ENCODE measurements around the gene CDK14.

The CDK14 gene

DNA sequence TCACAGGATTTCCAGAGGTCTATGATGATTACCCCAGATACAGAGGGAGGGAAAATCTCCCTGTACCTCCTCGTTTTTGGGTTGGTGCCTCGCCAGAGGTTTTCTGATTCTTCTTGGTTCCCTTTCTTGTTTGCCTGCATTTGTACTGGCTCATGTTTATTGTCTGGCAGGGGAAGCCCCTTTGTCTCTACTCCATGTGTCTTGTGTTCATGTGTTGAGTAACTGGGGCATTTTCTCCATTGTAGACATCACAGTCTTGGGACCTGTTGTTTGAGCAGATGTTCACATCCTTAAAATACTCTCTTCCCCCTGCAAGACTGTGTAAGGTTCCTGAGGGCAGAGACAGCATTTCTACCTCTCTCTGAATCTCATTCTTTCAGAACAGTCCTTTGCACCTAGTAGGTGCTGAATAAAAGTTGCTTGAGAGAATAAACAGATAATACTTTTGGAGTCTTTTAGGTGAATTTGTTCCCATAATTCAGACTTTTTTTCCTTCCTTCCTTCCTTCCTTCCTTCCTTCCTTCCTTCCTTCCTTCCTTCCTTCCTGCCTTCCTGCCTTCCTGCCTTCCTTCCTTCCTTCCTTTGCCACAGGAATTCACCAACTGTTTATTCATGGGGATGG lies 25.1 kb downstream of the CDK14 start:
- Histone ChIP-seq H3K4me1 (ENCODE audit: insufficient read depth, low read length) (no peaks in the 10 kb centered on the region), H3K36me3 (ENCODE audit: insufficient read depth, low read length) (no peaks in the 10 kb centered on the region), H3K27ac (ENCODE audit: low read length) (no peak overlapping the region), H3K9ac (ENCODE audit: low read depth, low read length) (no peak overlapping the region), H3K4me3 (ENCODE audit: low read depth in 1 of 2, low read length in 2 of 2) (no peak overlapping the region), H3K79me2 (ENCODE audit: insufficient read depth, low read length) (no peaks in the 10 kb centered on the region), H2AFZ (ENCODE audit: low read depth, low read length) (no peak overlapping the region), H3K4me2 (ENCODE audit: insufficient read depth, low read length) (no peak overlapping the region), H3K9me3 (ENCODE audit: insufficient read depth, low read length, severe bottlenecking) (no peaks in the 10 kb centered on the region), H4K20me1 (ENCODE audit: insufficient read depth, low read length) (no peaks in the 10 kb centered on the region), H3K27me3 (ENCODE audit: insufficient read depth, low read length, poor library complexity) (no peaks in the 10 kb centered on the region)
- DNase-seq, result no peak
- no peak for ATAC-seq (ENCODE audit: insufficient read depth, low read depth)
- TF ChIP-seq, protein P1, sequence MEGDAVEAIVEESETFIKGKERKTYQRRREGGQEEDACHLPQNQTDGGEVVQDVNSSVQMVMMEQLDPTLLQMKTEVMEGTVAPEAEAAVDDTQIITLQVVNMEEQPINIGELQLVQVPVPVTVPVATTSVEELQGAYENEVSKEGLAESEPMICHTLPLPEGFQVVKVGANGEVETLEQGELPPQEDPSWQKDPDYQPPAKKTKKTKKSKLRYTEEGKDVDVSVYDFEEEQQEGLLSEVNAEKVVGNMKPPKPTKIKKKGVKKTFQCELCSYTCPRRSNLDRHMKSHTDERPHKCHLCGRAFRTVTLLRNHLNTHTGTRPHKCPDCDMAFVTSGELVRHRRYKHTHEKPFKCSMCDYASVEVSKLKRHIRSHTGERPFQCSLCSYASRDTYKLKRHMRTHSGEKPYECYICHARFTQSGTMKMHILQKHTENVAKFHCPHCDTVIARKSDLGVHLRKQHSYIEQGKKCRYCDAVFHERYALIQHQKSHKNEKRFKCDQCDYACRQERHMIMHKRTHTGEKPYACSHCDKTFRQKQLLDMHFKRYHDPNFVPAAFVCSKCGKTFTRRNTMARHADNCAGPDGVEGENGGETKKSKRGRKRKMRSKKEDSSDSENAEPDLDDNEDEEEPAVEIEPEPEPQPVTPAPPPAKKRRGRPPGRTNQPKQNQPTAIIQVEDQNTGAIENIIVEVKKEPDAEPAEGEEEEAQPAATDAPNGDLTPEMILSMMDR (IDR thresholded peaks at IDR 0.05; ENCODE audit: borderline replicate concordance, extremely low read depth, low read length, poor library complexity, severe bottlenecking), result no peak
- no peak for TF ChIP-seq EZH2 (IDR thresholded peaks at IDR 0.05; ENCODE audit: borderline replicate concordance, low read depth, low read length, severe bottlenecking)

DNA sequence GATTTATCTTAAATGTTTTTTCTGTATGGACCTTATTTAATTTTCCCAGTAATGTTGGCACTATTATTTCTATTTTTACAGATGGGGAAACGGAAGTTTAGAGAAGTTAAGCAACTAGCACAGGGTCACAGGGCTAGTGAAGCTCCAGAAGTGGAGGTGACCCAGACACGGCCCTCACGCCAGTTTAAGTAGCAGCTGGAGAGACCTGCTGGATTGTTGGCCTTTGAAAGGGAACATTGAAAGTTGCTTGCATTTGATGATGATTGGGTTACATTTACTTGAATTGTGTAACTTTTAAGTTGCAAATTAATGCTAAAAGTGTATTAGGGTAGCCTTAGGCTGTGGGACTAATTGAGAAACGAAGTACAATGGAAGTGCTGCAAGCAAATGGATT lies 25.6 kb downstream of the CDK14 start:
- no peaks in the 10 kb centered on the region for H4K20me1 ChIP-seq (ENCODE audit: insufficient read depth, low read length)
- no peak overlapping the region for H3K9ac ChIP-seq (ENCODE audit: low read depth, low read length)
- no peaks in the 10 kb centered on the region for H3K36me3 ChIP-seq (ENCODE audit: insufficient read depth, low read length)
- H3K4me2 ChIP-seq (ENCODE audit: insufficient read depth, low read length), result no peak overlapping the region
- H3K4me1 ChIP-seq (ENCODE audit: insufficient read depth, low read length), result no peaks in the 10 kb centered on the region
- H2AFZ ChIP-seq (ENCODE audit: low read depth, low read length), result no peak overlapping the region
- DNase-seq (no peak), ATAC-seq (ENCODE audit: insufficient read depth, low read depth) (no peak)
- H3K4me3 ChIP-seq (ENCODE audit: low read depth in 1 of 2, low read length in 2 of 2), result no peak overlapping the region
- H3K27me3 ChIP-seq (ENCODE audit: insufficient read depth, low read length, poor library complexity), result no peaks in the 10 kb centered on the region
- no peaks in the 10 kb centered on the region for H3K79me2 ChIP-seq (ENCODE audit: insufficient read depth, low read length)
- TF ChIP-seq EZH2 (IDR thresholded peaks at IDR 0.05; ENCODE audit: borderline replicate concordance, low read depth, low read length, severe bottlenecking), result no peak
- TF ChIP-seq, protein P1 (IDR thresholded peaks at IDR 0.05; ENCODE audit: borderline replicate concordance, extremely low read depth, low read length, poor library complexity, severe bottlenecking), result no peak
- H3K27ac ChIP-seq (ENCODE audit: low read length), result no peak overlapping the region
- H3K9me3 ChIP-seq (ENCODE audit: insufficient read depth, low read length, severe bottlenecking), result no peaks in the 10 kb centered on the region

DNA sequence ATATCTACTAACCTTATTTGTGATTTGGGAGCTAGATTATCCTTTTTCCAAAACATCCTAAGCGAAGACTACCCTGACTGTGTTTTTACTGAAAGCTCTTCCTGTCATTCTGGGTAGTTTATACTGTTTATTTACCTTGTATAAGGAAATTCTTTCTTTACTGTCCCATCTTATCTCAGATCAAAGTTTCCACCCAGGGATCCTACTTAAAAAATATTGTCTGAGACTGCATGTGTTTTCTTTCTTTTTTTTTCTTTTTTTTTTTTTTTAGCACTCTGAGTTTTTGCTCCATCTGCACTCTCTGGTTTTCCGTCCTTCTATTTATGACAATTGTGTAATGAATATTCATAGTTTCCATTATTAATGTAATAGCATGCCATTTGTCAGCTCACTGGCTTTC lies 26.5 kb downstream of the CDK14 start:
- Histone ChIP-seq H3K4me2 (ENCODE audit: insufficient read depth, low read length) (no peak overlapping the region), H3K27me3 (ENCODE audit: insufficient read depth, low read length, poor library complexity) (no peaks in the 10 kb centered on the region), H3K9ac (ENCODE audit: low read depth, low read length) (no peak overlapping the region), H2AFZ (ENCODE audit: low read depth, low read length) (no peak overlapping the region), H3K9me3 (ENCODE audit: insufficient read depth, low read length, severe bottlenecking) (no peaks in the 10 kb centered on the region), H3K36me3 (ENCODE audit: insufficient read depth, low read length) (no peaks in the 10 kb centered on the region), H3K79me2 (ENCODE audit: insufficient read depth, low read length) (no peaks in the 10 kb centered on the region), H3K4me1 (ENCODE audit: insufficient read depth, low read length) (no peaks in the 10 kb centered on the region), H3K4me3 (ENCODE audit: low read depth in 1 of 2, low read length in 2 of 2) (no peak overlapping the region), H3K27ac (ENCODE audit: low read length) (no peak overlapping the region), H4K20me1 (ENCODE audit: insufficient read depth, low read length) (no peaks in the 10 kb centered on the region)
- DNase-seq, result no peak
- ATAC-seq (ENCODE audit: insufficient read depth, low read depth), result no peak
- TF ChIP-seq, protein P1 (IDR thresholded peaks at IDR 0.05; ENCODE audit: borderline replicate concordance, extremely low read depth, low read length, poor library complexity, severe bottlenecking), result no peak
- no peak for TF ChIP-seq EZH2 (IDR thresholded peaks at IDR 0.05; ENCODE audit: borderline replicate concordance, low read depth, low read length, severe bottlenecking)

All from DND-41 (cell line).